Left renal pelvis (tissue), 4 donors: Measurements from ENCODE around the gene EVA1C. TPM values are rescaled to one million over a fixed set of nuclear protein-coding genes. Genes with fewer than 3 reads are reported as not detected.
"Not testable (repeated sequence)": the region's sequence is repeated elsewhere in the genome, so short reads cannot be mapped to it uniquely, and the experiment has no call there.

Experiments
- DNase-seq, 4 donors: peaks; one replicate each; pipeline ENCODE4 v3.0.0-alpha.2; 2013; ENCODE audit warnings: low read depth in 4 of 4, low spot score in 3 of 4
- polyA plus RNA-seq, 4 donors: library from polyadenylated mRNA; unstranded; fragments of 120-200 nt; gene quantifications; one replicate each; pipeline ENCODE4 v1.2.1, GENCODE V29; 2013; ENCODE audit not compliant: insufficient read length in 4 of 4

The EVA1C gene
- polyA plus RNA-seq, 4 donors: 1.3 to 3.9 (median 2.4) TPM

DNA sequence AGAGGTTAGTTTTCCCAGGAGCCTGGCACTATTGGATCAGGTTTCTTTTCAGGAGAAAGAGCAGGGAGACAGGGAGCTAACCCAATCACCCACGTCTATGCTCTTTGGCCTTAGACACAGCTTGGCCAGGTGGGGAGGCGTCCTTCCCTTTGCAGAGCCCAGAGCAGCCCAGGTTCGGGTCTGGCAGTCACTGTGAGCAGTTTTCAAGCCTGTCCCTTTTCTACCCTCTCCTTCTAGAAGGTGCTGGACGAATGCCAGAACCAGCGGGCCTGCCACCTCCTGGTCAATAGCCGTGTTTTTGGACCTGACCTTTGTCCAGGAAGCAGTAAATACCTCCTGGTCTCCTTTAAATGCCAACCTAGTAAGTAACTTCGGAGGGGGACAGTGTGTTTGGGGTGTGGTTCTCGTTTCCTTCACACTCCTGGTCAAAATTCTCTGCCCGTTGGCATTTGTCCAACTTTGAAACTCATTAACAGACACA, 44.9 kb downstream of the EVA1C start:
- DNase-seq: no peak

GRCh38 chr21:32457962-32458361, 45.5 kb downstream of the EVA1C start:
- DNase-seq: no peak

DNA sequence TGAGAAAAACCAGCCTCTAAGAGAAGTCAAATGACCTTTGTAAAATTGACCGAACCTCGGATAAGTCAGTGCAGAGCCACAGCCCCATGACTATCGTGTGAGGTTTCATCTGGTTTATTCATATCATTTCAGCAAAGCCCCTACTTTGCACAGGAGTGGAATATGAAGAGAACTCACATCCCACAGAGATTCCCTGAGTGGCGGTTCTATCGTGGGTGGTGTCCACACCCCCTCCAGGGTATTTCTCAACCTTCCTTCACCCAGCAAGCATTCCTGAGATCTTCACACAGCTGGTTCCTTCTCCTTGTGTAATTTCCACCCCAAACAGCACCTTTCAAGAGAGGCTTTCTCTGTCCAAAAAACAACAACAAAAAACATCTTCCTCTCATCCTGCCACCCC, 47.5 kb downstream of the EVA1C start:
- DNase-seq: no peak

DNA sequence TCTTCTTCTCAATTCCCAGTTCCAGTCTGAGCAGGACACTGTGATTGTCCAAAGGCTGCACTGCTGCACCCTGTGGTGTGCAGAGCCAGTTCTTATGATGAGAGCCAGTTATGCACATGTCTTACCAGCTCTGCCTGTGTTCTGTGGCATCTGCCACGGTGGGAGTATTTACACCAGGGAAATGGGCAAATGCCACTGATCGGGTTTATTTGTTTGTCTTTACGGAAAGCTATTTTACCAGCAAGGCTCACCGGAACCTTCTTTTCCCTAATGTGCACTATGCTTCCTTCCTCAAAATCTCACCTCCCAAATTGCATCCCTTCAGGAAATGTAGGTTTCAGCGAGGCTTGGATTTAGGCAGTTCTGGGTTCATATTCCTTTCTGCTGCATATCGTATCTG, 49.0 kb downstream of the EVA1C start:
- no peak for DNase-seq

DNA sequence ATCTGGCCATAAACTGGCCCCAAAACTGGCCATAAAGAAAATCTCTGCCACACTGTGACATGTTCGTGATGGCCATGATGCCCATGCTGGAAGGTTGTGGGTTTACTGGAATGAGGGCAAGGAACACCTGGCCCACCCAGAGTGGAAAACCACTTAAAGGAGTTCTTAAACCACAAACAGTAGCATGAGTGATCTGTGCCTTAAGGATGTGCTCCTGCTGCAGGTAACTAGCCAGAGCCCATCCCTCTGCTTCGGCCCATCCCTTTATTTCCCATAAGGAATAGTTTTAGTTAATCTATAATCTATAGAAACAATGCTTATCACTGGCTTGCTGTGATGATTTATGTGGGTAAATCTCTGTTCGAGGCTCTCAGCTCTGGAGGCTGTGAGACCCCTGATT, 50.1 kb downstream of the EVA1C start:
- not testable (repeated sequence) for DNase-seq

DNA sequence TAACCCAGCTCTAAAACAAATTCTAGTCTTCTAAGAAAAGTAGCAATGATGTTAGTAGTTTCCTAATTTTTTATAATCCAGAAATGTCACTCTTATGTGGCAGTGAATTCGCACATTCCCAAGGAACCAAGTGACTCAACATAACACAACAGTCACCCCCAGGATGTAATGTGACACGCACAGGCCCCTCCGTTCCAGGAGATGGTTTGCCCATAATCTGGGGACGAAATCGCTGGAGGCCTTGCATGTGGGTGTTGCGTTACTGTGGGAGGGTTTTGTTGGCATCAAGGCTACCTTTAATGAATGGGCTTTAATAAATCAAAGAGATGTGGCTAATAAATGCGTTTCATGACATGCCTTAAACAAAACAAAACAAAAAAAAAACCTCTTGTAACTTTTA, 50.9 kb downstream of the EVA1C start:
- no peak for DNase-seq

DNA sequence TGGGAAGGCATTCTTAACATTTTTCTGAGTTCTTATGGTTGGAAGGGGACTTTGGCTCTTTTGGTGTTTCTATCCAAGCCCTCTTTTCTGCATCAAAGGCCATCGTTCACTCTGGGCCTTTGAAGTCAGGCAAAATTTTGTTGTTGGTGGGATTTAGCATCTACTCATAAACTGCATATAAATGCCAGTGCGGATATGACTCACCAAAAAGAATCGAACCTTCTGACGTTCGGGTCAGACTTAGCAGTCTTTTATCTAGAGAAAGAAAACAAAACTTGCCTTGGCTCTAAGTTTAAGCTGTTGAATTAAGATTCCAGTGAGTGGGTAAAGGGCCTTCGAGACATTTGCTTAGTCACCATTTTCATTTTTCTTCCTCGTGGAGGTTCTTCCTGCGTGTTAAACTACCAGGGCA, 51.4 kb downstream of the EVA1C start:
- no peak for DNase-seq

DNA sequence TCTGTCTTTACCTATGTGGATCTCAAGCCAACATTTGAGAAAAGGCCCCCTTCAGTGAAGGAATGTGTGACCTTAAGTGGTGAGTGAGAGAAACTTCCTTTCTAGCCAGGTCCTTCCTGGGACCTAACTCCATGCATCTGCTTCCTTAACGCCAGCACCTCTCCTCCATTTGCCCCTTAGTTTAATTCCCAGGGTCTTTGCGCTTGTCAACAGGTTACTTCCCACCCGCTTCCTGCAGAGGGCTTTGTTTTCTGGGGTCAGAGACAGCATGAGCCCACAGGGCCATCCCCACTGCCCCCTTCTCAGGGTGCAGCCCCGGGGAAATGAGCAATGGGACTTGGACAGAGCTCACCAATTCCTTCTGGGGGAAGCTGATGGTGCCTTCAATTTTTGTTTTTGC, 54.8 kb downstream of the EVA1C start:
- no peak for DNase-seq

DNA sequence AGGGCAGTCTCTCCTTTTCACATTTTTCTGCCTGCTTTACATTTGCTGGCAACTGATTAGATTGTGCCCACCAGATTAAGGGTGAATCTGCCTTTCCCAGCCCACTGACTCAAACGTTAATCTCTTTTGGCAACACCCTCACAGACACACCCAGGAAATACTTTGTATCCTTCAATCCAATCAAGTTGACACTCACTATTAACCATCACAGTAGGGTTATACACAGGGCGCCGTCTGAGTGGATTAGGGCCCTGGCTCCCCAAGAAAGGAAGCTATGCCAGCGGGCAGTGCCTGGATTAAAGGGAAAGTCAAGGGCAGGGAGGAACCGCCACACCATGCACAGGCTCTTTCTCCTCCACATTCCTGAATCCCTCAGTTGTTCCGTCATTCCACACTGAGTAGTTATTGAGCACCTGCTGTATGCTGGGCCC, 56.2 kb downstream of the EVA1C start:
- DNase-seq: no peak

DNA sequence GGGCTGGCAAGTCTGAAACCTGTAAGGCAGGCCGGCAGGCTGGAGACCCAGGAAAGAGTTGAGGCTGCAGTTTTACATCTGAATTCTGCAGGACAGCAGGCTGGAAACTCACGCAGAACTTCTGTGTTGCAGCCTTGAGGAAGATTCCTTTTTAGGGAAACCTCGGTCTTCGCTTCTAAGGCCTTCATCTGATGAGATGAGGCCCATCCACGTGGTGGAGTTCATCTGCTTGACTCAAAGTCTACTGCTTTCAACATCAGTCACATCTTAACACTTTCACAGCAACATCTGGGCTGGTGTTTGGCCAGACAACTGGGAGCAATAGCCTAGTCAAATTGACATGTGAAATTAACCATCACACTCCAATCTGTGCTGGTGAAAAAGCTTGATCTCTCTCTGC, 57.1 kb downstream of the EVA1C start:
- DNase-seq: no peak

GRCh38 chr21:32470206-32470605, 57.7 kb downstream of the EVA1C start:
- DNase-seq: no peak

- no peak for DNase-seq
Observed at GRCh38 chr21:32472890-32473765, 60.6 kb downstream of the EVA1C start.

DNA sequence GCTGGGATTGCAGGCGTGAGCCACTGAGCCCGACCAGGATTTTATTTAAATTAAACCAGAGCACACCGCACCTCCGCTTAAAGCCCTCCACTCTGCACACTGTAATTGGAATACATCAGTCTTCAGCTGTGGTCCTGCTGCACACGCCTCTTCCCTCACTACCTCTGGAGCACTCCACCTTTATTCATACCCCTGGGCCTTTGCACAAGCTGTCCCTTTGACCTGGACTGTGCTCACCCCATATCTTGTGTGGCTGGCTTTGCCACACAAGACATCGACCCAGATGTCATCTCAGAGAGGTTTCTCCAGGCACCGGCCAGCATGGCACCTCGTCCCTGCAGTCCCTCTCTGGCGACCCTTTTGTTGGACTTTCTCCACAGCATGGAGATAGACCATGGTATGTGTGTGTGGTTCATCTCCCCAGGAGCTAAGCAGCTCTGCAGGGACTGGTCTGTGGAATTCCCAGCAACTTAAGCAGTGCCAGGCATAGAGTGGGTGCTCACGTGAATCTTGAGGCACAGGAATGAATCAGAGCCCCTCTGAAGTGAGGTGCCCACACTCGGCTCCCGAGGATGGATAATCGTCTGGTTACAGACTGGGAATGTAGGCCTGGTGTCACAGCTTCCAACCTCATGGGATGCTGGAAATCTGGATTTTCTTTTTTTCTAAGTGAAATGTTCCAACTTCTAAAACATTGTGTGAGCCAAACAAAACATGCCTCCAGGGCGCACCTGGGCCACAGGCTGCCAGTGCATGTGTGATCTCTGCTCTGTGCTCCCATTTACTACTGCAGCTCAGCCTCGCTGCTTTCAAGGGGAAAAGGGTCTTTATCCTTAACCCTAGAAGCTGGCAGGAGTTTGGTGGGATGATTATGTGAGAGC, 61.9 kb downstream of the EVA1C start:
- DNase-seq: no peak

GRCh38 chr21:32475162-32475812, 62.8 kb downstream of the EVA1C start:
- DNase-seq: peak in 1 of 4 donors; percentile 44

DNA sequence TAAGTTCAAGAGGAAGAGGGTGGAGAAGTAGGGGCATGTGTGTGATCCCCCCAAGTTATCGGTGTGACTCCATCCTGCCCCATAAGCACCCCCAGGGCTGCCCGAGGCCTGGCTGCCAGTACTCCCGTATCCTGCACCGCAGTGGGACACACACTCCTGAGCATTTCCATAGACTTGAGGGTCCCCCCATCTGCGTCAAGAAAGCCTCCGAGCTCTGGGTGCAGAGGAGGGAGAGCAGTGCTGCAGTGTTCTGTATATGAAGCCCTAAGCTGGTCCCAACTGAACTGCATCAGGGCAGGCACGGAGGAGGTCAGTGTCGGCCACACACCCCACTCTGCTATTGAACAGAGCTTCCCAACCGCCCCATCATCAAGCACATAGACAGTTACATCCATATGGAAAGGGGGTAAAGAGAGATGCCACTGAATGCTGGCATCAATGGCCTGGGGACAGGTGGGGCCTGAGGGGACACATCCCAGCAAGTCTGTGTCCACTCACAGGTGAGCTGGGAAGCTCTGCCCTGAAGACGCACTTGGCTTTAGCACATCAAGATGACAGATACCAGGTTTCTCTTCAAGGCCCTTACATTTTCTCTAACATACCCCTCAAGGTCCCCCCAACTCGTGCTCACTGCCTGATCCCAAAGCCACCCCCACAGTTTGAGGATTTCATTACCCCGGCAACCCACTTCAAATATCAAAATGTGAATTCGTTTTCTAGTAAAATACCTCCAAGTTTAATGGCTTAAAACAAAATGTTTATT, 64.3 kb downstream of the EVA1C start:
- DNase-seq: no peak

- no peak for DNase-seq
Observed at GRCh38 chr21:32477424-32477745, 64.9 kb downstream of the EVA1C start.

DNA sequence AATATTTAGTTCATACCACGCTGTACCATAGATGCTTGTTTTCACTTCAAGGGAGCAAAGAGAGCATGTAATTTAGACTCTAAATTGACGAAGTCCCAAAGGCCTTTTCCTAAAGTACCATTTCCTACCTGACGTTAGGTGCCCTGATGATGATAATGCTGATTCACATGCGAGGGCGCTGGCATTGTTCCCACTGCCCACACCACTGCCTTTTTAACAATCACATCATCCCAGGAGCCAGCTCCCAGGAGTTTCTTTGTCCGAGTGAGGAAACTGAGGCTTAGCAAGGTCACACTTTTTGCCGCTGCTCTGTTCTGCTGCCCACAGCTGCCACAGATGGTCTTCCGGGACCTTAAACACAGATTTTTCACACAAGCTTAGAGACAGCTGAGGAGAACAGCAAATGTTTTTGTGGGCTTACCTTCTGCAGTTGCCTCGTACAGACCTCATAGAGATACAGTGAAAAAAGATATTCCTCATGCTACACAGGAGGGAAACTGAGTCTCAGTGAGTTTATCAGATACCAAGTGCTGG, 69.4 kb downstream of the EVA1C start:
- DNase-seq: no peak

DNA sequence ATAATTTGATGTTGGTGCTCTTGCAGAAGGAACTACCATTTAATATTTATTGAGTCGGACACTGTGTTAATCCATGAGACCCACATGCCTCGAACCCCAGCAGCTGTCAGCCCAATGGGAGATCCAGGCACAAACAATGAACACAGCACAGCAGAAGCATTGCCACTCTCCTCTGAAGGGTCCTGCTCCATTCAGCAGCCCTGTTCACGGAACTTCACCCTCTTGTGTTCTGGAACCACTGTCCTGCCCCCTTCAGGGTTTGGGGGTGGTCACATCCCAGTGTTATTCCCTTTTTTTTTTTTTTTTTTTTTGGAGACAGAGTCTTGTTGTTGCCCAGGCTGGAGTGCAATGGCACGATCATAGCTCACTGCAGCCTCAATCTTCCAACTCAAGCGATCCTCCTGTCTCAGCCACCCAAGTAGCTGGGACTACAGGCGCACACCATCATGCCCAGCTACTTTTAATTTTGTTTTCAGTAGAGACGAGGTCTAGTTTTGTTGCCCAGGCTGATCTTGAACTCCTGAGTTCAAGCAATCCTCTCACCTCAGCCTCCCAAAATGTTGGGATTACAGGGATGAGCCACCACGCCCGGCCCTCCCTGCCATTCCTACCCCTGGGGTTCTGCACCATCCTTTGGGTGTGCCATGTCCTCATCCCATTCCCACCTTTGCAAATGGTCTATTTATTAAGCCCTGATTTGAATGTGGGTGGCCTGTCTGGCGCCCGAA, 70.2 kb downstream of the EVA1C start:
- no peak for DNase-seq

- DNase-seq: no peak
Observed at GRCh38 chr21:32483293-32483595, 70.7 kb downstream of the EVA1C start.
